GM21526 (cell line): ENCODE measurements around the gene RCHY1.
A peak's percentile ranks its signal among the peaks of the same experiment; 100 is the strongest.
"Not testable (repeated sequence)": the region's sequence is repeated elsewhere in the genome, so short reads cannot be mapped to it uniquely, and the experiment has no call there.

ENCODE experiments used
- ATAC-seq: cut with Tn5 transposase; IDR thresholded peaks from one replicate; pipeline ENCODE4 v1.9.1; 2021; ENCODE audit warnings: moderate library complexity; ENCODE audit not compliant: unreplicated experiment, low FRiP score

The RCHY1 gene

GRCh38 chr4:75519452-75519851 lies 5.2 kb upstream of the RCHY1 start:
- not testable (repeated sequence) for ATAC-seq

GRCh38 chr4:75516144-75516543 lies 1.9 kb upstream of the RCHY1 start:
- ATAC-seq: no peak

DNA sequence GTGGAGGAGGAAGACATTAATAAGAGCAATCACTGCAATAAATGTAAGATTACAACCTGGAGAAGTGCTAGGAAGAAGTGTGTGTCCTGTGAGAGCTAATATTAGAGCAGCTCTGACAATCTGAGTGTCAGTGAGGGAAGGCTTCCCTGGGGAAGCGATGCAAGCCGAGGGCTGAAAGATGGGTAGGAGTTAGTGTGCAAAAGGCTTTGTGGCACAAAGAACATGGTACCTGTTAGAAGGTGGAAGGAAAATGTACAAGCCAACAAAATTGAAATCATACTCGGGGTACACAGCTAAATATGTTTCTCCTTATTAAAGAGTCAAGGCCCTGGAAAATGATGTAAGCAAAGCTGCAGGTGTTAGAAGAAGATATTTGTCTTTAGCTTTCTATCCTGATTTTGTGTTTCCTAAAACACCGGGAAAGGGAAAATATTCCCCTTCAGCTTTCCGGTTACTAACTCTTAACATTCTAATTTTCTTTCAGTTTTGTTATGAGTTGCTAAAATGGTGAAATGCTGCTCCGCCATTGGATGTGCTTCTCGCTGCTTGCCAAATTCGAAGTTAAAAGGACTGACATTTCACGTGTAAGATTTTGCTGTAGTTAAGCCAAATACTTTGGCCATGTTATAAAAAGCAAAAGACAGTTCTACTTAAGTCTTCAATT lies 878 bp upstream of the RCHY1 start:
- peak; percentile 7 for ATAC-seq

DNA sequence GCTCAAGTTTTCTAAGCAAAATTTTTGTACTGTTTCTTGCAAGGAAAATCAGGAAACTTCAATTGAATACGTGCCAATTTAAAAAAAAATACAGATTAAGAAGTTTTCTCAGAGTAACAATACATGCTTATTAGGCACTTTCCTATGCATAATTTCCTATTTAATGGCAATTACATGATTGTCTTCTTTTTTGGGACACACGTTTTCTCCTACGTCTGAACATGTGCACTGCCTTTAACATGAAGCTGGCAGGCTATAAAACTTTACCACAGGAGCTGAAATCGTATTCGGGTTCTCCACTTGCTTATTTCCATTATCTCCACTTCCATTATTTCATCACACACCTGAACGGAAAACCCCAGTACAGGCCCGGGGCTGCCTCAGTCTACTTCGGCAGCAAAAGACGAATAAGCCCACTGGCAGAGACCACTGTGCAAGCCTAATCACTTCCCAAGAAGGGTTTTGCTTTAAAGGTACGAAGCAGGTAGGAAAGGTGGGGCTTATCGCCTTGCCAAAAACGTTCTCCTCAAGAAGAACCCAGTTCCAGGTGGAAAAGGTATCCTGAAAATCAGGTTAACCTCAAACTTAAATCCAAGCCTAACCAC lies 575 bp downstream of the RCHY1 start:
- ATAC-seq: no peak

DNA sequence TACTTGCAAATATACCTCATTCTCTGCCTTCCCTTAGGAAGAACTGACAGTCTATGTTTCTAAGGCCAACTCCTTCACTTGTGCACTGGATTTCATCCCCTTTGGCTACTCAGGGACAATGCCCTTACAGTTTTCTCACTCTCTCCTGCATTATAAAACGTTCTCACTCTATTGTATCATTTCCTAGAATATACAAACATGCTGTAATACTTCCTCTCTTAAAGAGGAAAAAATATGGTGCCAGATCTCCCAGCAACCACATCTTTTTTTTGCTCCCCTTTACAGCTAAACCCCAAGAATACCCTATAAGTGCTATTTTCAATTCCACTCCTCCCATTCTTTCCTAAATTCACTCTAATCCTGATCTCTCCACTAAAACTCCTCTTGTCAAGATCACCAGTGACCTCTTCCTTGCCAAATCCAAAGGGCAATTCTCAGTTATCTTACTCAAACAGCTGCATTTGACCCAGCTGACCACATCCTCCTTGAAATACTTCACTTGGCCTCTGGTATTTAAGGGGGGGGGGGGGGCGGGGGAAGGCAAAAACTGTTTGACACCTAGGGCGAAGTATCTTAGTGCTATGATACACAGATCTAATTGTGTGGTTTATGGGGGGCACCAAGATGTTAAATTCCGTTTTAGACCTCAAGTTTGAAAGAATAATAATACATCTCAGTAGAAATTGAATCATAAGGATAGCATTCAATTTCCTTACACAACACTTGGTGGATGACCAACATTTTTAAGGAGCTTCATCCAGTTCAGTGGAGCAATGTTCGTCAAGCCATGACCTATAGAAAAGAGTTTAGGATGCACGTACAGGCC lies 1.6 kb downstream of the RCHY1 start:
- ATAC-seq: no peak

- ATAC-seq: no peak
Observed at GRCh38 chr4:75511841-75512240, 2.4 kb downstream of the RCHY1 start.

GRCh38 chr4:75509592-75509991 lies 4.6 kb downstream of the RCHY1 start:
- not testable (repeated sequence) for ATAC-seq

- no peak for ATAC-seq
Observed at GRCh38 chr4:75505630-75506029, 8.6 kb downstream of the RCHY1 start.

DNA sequence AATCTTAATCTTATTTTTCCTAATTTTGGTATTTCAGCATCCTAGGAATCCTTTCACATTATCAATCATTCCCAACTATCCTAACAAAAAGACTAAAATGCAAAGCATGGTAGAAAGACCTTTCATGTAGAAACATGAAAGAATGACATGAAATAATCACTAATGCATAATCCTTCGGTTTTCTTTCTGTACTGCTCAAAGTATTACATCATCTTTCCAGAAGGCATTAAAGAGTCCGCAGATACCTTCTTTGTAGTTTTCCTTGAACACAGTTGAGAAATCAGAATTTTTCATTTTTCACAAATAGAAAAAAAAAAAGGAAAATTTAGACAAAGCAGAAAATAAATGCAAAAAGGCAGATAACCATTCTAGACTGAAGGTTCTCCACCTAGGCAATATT lies 11.5 kb downstream of the RCHY1 start:
- ATAC-seq: no peak

DNA sequence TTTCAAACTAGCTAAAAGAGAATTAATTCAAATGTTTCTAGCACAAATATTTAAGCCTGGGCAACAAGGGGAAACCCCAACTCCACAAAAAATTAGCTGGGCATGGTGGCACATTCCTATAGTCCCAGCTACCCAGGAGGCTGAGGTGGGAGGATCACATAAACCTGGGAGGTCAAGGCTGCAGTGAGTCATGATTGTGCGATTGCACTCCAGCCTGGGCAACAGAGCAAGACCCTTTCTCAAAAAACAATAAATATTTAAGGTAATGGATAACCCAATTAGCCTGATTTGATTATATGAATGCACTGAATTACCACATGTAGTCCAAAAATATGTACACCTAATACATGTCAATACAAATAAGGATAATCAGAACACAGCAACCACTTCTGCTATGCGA lies 14.3 kb downstream of the RCHY1 start:
- ATAC-seq: no peak

- ATAC-seq: no peak
Observed at GRCh38 chr4:75498041-75498440, 16.2 kb downstream of the RCHY1 start.

DNA sequence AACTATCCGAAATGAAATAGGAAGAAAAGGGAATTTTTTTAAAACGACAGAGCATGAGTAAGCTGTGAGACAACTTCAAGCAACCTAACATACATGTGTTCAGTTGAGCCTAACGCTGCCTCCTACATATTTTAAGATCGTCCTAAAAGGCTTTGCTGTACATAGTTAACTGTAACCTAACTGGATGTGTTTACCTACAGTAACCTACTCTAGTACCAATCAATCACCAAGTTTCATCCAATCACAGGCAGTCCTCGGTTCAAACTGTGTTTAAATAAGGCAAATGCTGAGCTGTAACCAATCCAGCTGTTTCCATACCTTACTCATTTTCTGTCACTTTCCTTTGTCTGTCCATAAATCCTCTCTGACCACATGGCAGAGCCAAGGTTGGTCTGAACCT lies 17.1 kb downstream of the RCHY1 start:
- no peak for ATAC-seq

GRCh38 chr4:75496406-75496805 lies 17.8 kb downstream of the RCHY1 start:
- no peak for ATAC-seq

DNA sequence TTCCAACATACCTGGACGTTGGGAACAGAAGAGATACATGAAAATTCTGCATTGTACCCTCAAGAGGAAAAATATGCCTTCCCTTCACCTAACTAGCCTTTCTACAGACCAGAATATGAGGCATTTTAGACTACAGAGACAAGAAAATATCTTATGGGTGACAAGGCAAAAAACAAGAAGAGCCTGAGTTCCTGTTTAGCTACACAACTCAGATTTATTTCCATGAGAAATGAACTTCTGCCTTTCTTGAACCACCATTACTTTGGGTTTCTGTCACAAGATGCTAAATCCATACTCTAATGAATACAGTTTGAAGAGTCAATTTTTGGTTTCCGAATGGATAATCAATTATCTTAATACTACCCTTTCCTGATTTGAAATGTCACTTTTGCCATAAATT lies 18.7 kb downstream of the RCHY1 start:
- no peak for ATAC-seq

DNA sequence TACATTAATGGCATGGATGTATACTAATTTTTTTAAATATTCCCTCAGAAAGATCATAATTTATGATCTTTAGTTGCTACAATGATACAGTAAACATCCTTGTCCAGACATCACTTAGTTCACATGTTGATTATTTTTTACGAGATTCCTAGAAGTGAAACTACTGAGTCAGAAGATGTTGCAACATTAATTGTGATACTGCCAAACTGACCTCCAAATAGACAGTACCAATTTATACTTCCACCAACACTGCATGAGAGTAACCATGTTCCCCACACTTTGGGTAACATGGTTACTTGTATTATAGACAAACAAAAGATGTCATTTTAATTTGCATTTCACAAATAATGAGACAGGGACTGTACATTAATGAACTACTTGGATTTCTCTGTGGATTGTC lies 19.6 kb downstream of the RCHY1 start:
- ATAC-seq: no peak

GRCh38 chr4:75490155-75490554 lies 24.0 kb downstream of the RCHY1 start:
- no peak for ATAC-seq

DNA sequence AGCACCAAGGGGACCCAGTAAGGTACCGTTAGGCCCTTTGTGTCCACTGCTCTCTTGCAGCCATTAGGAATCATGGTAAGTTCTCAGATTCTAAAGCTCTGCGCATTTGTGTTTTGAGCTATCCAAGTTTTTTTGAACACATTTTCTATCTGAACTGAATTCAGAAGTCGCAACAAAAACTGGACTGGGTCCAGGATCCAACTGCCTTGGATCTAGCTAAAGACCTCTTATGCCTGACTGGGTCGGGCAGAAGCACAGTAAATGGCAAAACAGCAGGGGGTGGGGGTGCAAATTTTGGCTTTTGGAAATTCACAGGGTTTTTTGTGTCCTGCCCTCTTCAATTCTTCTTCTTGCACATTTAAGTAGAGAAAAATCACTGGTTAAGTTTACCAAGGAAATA lies 30.0 kb downstream of the RCHY1 start:
- no peak for ATAC-seq

- no peak for ATAC-seq
Observed at GRCh38 chr4:75477201-75477600, 37.0 kb downstream of the RCHY1 start.

DNA sequence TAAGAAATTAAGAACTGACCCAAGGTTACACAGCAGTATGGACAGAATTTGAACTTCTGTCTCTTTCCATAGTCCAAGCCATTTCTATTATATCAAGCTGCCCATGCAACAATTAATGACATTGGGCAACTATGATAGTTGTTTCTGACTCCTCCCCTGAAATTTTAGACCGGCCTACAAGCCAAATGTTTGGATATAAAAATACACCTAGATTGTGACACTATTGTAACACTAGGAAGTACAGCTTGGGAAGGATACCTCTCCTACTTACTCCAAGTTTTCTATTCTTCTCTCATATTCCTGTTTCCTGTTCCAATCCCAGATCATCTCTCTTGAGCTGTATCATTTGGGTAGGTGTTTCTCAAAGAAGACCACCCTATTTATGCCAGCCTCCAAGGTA lies 43.5 kb downstream of the RCHY1 start:
- ATAC-seq: no peak

GRCh38 chr4:75469896-75470295 lies 44.3 kb downstream of the RCHY1 start:
- ATAC-seq: no peak

DNA sequence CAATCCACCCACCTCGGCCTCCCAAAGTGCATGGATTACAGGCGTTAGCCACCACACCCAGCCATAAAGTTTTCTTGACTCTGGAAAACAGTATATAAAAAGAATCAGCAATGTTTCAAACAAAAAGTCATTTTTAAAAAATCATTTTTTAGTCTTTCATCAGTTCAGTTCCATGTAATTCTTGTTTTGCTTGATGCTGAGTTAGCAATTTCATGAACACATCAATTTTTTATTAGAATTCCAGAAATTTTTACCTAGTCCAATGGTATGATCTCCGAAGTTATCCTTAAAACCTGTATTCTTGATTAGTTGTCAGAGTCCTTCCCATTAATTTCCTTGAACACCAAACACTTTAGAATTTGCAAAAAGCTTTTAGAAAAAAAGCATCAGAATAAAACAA lies 56.8 kb downstream of the RCHY1 start:
- no peak for ATAC-seq

GRCh38 chr4:75434105-75434504 lies 80.1 kb downstream of the RCHY1 start:
- no peak for ATAC-seq
